ENCODE results near the gene LRP2. TPM values are rescaled to one million over a fixed set of nuclear protein-coding genes. Genes with fewer than 3 reads are reported as not detected.

LRP2 gene
- total RNA-seq, 4 donors from 2014 or later, result not detected

DNA sequence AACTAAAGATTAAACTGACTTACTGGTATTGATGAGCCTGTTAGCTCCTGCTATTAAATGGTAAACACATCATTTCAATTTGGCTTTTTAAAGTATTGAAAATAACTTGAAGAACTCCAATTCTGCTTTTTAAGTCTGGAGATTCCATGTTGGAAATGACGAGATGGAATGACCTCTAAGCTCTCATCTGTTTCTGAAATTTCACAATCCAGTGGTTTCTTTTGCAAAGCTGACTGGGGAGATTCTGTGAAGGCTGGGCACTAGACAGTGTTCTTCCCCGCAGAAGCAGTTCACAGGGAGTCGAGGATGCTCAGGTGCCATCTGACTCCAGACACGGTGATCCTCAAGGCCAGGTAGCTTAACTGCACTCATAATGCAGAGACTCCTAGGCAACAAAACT is 248.3 kb downstream of the LRP2 start:
- no peak for TF ChIP-seq POLR2A (IDR thresholded peaks at IDR 0.05)
- TF ChIP-seq, protein P1, sequence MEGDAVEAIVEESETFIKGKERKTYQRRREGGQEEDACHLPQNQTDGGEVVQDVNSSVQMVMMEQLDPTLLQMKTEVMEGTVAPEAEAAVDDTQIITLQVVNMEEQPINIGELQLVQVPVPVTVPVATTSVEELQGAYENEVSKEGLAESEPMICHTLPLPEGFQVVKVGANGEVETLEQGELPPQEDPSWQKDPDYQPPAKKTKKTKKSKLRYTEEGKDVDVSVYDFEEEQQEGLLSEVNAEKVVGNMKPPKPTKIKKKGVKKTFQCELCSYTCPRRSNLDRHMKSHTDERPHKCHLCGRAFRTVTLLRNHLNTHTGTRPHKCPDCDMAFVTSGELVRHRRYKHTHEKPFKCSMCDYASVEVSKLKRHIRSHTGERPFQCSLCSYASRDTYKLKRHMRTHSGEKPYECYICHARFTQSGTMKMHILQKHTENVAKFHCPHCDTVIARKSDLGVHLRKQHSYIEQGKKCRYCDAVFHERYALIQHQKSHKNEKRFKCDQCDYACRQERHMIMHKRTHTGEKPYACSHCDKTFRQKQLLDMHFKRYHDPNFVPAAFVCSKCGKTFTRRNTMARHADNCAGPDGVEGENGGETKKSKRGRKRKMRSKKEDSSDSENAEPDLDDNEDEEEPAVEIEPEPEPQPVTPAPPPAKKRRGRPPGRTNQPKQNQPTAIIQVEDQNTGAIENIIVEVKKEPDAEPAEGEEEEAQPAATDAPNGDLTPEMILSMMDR (IDR thresholded peaks at IDR 0.05 in 4 of 5, conservative IDR thresholded peaks at IDR 0.05 in 1 of 5), result no peak
- intact Hi-C loops (cut with DNase I; ENCODE audit: low total_unique reads) (no loop called here), in situ Hi-C loops (cut with MboI; ENCODE audit: low sequenced_read_pairs in 4 of 4) (no loop called here)

DNA sequence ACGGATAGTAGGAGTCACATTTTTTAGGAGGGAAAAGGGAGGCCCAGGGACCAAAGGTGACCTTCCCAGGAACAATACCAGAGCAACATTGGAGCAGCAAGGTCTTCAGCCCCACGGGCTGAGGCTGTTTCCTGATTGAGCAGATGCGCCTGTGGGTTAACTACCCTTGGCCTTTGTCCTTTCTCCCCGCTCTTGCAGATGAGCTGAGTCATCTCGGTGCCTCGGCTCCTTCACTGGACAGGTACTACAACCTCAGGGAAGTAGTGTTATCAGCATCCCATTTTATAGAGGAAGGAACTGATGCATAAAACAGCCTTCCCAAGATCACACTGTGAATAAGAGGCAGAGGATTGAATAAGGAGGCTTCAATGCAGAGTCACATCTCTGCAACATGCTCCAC is 249.5 kb downstream of the LRP2 start:
- DNase-seq (no peak), ATAC-seq (no peak)
- no peaks in the 10 kb centered on the region for H3K4me1 ChIP-seq
- no peaks in the 10 kb centered on the region for H3K36me3 ChIP-seq
- no peak overlapping the region for H3K27ac ChIP-seq
- H3K9me3 ChIP-seq, result no peaks in the 10 kb centered on the region
- no peaks in the 10 kb centered on the region for H3K27me3 ChIP-seq
- TF ChIP-seq POLR2A (IDR thresholded peaks at IDR 0.05), result no peak
- TF ChIP-seq, protein P1 (IDR thresholded peaks at IDR 0.05 in 4 of 5, conservative IDR thresholded peaks at IDR 0.05 in 1 of 5), result no peak
- intact Hi-C loops (cut with DNase I; ENCODE audit: low total_unique reads) (no loop called here), in situ Hi-C loops (cut with MboI; ENCODE audit: low sequenced_read_pairs in 4 of 4) (no loop called here)
- H3K4me3 ChIP-seq, result no peak overlapping the region

More for the DNA sequence above, 248.3 kb downstream of the LRP2 start:
- Histone ChIP-seq H3K27ac (no peak overlapping the region), H3K27me3 (no peaks in the 10 kb centered on the region), H3K4me3 (no peak overlapping the region), H3K9me3 (no peaks in the 10 kb centered on the region), H3K36me3 (no peaks in the 10 kb centered on the region), H3K4me1 (no peaks in the 10 kb centered on the region)
- ATAC-seq (no peak), DNase-seq (no peak)

DNA sequence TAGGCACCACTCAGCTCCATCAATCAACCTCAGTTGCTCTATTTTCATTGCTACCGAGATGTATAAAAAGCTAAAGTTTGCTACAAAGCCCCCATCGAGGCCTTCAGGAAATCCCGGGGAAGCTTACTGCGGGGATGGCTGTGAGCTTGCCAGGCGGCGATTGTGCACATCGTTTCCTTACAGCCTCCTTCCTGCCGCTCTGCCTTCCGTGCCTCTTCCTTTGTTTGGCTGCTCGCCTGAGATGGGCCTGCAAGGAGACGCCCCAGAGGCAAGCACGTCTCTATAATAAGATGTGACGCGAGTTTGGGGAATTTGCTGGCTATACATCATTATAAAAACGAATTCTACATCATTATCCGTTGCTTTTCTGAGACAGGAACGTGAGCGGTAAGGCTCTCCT is 251.4 kb downstream of the LRP2 start:
- in situ Hi-C loops (cut with MboI; ENCODE audit: low sequenced_read_pairs in 4 of 4) (no loop called here), intact Hi-C loops (cut with DNase I; ENCODE audit: low total_unique reads) (no loop called here)
- Histone ChIP-seq H3K4me1 (no peaks in the 10 kb centered on the region), H3K27me3 (no peaks in the 10 kb centered on the region), H3K27ac (no peak overlapping the region), H3K9me3 (no peaks in the 10 kb centered on the region), H3K4me3 (no peak overlapping the region), H3K36me3 (no peaks in the 10 kb centered on the region)
- TF ChIP-seq POLR2A (IDR thresholded peaks at IDR 0.05), result no peak
- DNase-seq (no peak), ATAC-seq (no peak)

DNA sequence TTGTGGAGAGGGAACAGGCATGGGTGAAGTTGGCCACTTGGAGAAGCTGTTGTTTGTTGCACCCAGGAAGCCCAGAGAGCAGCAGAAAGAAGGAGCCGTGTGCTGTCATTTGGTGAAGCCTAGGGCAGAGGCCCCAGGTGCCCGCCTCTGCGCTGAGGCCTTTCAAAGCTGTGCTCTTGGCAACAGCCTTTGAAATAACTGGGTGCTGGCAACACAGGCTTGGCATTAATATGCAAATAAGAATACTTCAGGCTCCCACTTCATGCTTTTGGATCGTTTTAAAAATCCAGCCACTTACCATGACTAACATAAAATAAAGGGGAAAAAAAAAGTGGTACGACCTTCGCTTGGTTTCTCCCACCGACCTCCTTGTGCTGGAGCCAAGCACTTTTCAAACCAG is 251.9 kb downstream of the LRP2 start:
- Histone ChIP-seq H3K9me3 (no peaks in the 10 kb centered on the region), H3K36me3 (no peaks in the 10 kb centered on the region), H3K27me3 (no peaks in the 10 kb centered on the region), H3K4me3 (no peak overlapping the region), H3K27ac (no peak overlapping the region), H3K4me1 (no peaks in the 10 kb centered on the region)
- TF ChIP-seq, protein P1 (IDR thresholded peaks at IDR 0.05 in 4 of 5, conservative IDR thresholded peaks at IDR 0.05 in 1 of 5), result no peak
- no peak for TF ChIP-seq POLR2A (IDR thresholded peaks at IDR 0.05)
- in situ Hi-C loops (cut with MboI; ENCODE audit: low sequenced_read_pairs in 4 of 4), result no loop called here
- no peak for ATAC-seq
- DNase-seq, result no peak
- intact Hi-C loops (cut with DNase I; ENCODE audit: low total_unique reads), result no loop called here

DNA sequence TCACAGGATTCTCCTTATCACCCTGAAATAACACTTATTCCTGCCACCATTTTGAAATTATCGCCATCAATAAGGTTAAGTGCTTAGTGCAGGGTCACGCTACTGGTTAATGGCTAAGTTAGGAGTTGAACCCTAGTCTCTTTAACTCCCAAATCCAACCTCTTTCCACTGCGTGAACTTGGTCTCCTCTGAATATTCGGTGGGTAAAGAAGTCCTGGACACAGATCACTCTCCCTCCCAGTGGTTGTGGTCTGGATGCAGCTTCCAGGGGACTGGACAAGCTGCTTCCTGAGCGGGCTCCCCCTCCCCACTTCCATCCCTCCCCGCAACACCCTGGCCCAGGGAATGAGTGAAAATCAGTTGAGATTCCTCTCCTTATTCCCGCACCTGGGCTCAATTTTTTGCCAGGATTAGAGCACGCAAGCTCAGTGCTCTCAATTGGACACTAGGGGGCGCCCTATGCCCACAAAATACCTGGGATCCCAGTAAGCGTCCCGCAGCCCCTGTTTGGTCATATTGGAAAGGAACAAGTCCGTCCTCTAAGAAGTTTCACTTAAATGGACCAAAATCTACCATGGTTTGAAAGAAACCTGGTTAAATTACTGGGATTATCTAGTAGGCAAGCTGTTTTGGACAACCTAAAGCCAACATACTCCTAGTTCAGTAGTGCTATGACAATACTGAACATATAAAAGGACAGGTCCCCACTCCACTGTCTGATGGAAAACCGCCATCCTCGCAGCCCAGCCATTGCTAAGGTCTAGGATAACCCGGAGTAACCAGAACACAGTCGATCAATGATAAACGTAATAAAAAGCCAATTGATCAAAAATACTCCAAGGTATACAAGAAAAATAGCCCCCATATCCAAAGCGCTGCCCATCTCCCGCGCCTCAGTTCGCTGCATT is 252.6 kb downstream of the LRP2 start:
- no peak overlapping the region for H3K4me3 ChIP-seq
- in situ Hi-C loops (cut with MboI; ENCODE audit: low sequenced_read_pairs in 4 of 4) (no loop called here), intact Hi-C loops (cut with DNase I; ENCODE audit: low total_unique reads) (no loop called here)
- peak; percentile 45 to 56 for ATAC-seq
- no peak overlapping the region for H3K27ac ChIP-seq
- no peaks in the 10 kb centered on the region for H3K36me3 ChIP-seq
- peak; percentile 26 to 39 for DNase-seq
- H3K27me3 ChIP-seq, result no peaks in the 10 kb centered on the region
- no peaks in the 10 kb centered on the region for H3K9me3 ChIP-seq
- no peaks in the 10 kb centered on the region for H3K4me1 ChIP-seq
- no peak for TF ChIP-seq POLR2A (IDR thresholded peaks at IDR 0.05)
- TF ChIP-seq, protein P1 (IDR thresholded peaks at IDR 0.05 in 4 of 5, conservative IDR thresholded peaks at IDR 0.05 in 1 of 5), result peak; percentile 30 to 67 (median 56)
